ENCODE measurements around the gene LUC7L3.
A peak's percentile ranks its signal among the peaks of the same experiment; 100 is the strongest.

The LUC7L3 gene

GRCh38 chr17:50785126-50785525 is 65.7 kb downstream of the LUC7L3 start:
- Mint-ChIP-seq H3K27me3 (ENCODE audit: low read depth, poor library complexity) (no peaks in the 10 kb centered on the region), H3K4me1 (peaks cover 30% of the 10 kb centered on the region), H3K9me3 (no peaks in the 10 kb centered on the region), H3K4me3 (no peak overlapping the region), H3K27ac (no peak overlapping the region), H3K36me3 (ENCODE audit: low read depth) (no peaks in the 10 kb centered on the region)
- no peak for DNase-seq
- TF ChIP-seq CTCF (IDR thresholded peaks at IDR 0.05) = no peak

GRCh38 chr17:50785946-50786570 is 66.7 kb downstream of the LUC7L3 start:
- H3K27ac Mint-ChIP-seq = no peak overlapping the region
- DNase-seq = no peak
- no peak for TF ChIP-seq CTCF (IDR thresholded peaks at IDR 0.05)
- H3K4me1 Mint-ChIP-seq = peaks cover 36% of the 10 kb centered on the region
- H3K27me3 Mint-ChIP-seq (ENCODE audit: low read depth, poor library complexity) = no peaks in the 10 kb centered on the region
- no peak overlapping the region for H3K4me3 Mint-ChIP-seq
- H3K9me3 Mint-ChIP-seq = no peaks in the 10 kb centered on the region
- no peaks in the 10 kb centered on the region for H3K36me3 Mint-ChIP-seq (ENCODE audit: low read depth)

GRCh38 chr17:50787106-50787505 is 67.7 kb downstream of the LUC7L3 start:
- no peaks in the 10 kb centered on the region for H3K9me3 Mint-ChIP-seq
- peaks cover 2% of the 10 kb centered on the region for H3K27me3 Mint-ChIP-seq (ENCODE audit: low read depth, poor library complexity)
- peaks cover 47% of the 10 kb centered on the region for H3K4me1 Mint-ChIP-seq
- TF ChIP-seq CTCF (IDR thresholded peaks at IDR 0.05) = no peak
- H3K27ac Mint-ChIP-seq = no peak overlapping the region
- H3K4me3 Mint-ChIP-seq = no peak overlapping the region
- DNase-seq = no peak
- H3K36me3 Mint-ChIP-seq (ENCODE audit: low read depth) = no peaks in the 10 kb centered on the region

GRCh38 chr17:50790618-50791017 is 71.2 kb downstream of the LUC7L3 start:
- Mint-ChIP-seq H3K36me3 (ENCODE audit: low read depth) (no peaks in the 10 kb centered on the region), H3K4me1 (peaks cover 63% of the 10 kb centered on the region), H3K27me3 (ENCODE audit: low read depth, poor library complexity) (peaks cover 2% of the 10 kb centered on the region), H3K9me3 (no peaks in the 10 kb centered on the region), H3K27ac (no peak overlapping the region), H3K4me3 (no peak overlapping the region)
- TF ChIP-seq CTCF (IDR thresholded peaks at IDR 0.05) = no peak
- no peak for DNase-seq

GRCh38 chr17:50792132-50792531 is 72.7 kb downstream of the LUC7L3 start:
- Mint-ChIP-seq H3K27ac (no peak overlapping the region), H3K4me1 (peaks cover 58% of the 10 kb centered on the region), H3K9me3 (no peaks in the 10 kb centered on the region), H3K4me3 (no peak overlapping the region), H3K36me3 (ENCODE audit: low read depth) (no peaks in the 10 kb centered on the region), H3K27me3 (ENCODE audit: low read depth, poor library complexity) (peaks cover 2% of the 10 kb centered on the region)
- DNase-seq = no peak
- no peak for TF ChIP-seq CTCF (IDR thresholded peaks at IDR 0.05)

- DNase-seq = no peak
- Mint-ChIP-seq H3K27me3 (ENCODE audit: low read depth, poor library complexity) (peaks cover 6% of the 10 kb centered on the region), H3K4me3 (no peak overlapping the region), H3K9me3 (no peaks in the 10 kb centered on the region), H3K36me3 (ENCODE audit: low read depth) (no peaks in the 10 kb centered on the region), H3K4me1 (peaks cover 58% of the 10 kb centered on the region), H3K27ac (peak overlapping the region; percentile 57)
- TF ChIP-seq CTCF (IDR thresholded peaks at IDR 0.05) = no peak
Measured at GRCh38 chr17:50793007-50793406, 73.6 kb downstream of the LUC7L3 start.
